IPS-15b (cell line): ENCODE results near the gene ZBTB25.

Source experiments
- H3K27me3 ChIP-seq: one replicate; pipeline ENCODE4 v1.6.1; 2013; ENCODE audit warnings: low read length; ENCODE audit not compliant: control insufficient read depth, insufficient read depth
- H3K36me3 ChIP-seq: one replicate; pipeline ENCODE4 v1.6.1; 2013; ENCODE audit warnings: low read length; ENCODE audit not compliant: control insufficient read depth, insufficient read depth
- H3K4me1 ChIP-seq: one replicate; pipeline ENCODE4 v1.6.1; 2013; ENCODE audit warnings: mild to moderate bottlenecking, low read length; ENCODE audit not compliant: control insufficient read depth, insufficient read depth
- H3K4me3 ChIP-seq: one replicate; pipeline ENCODE4 v1.5.1; 2013; ENCODE audit warnings: low read depth, low read length
- H3K9ac ChIP-seq: one replicate; pipeline ENCODE4 v1.6.1; 2013; ENCODE audit warnings: low read depth, mild to moderate bottlenecking, low read length
- H3K9me3 ChIP-seq: one replicate; pipeline ENCODE4 v1.6.1; 2013; ENCODE audit warnings: mild to moderate bottlenecking, low read length; ENCODE audit not compliant: control insufficient read depth, insufficient read depth

ZBTB25 gene

DNA sequence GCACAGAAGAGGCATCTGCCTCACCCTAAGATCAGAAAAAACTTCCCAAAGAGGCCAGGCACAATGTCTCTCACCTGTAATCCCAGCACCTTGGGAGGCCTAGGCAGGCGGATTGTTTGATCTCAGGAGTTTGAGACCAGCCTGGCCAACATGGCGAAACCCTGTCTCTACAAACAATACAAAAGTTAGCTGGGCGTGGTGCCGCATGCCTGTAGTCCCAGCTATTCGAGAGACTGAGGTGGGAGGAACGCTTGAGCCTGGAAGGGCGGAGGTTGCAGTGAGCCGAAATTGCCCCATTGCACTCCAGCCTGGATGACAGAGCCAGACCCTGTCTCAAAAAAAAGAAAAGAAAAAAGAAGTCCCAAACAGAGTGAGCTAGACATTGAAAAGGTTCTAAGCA lies 5.4 kb upstream of the ZBTB25 start:
- H3K4me3 ChIP-seq = no peak overlapping the region
- H3K27me3 ChIP-seq = no peaks in the 10 kb centered on the region
- H3K9ac ChIP-seq = no peak overlapping the region
- H3K9me3 ChIP-seq = no peaks in the 10 kb centered on the region
- H3K36me3 ChIP-seq = no peaks in the 10 kb centered on the region
- peaks cover 3% of the 10 kb centered on the region for H3K4me1 ChIP-seq

DNA sequence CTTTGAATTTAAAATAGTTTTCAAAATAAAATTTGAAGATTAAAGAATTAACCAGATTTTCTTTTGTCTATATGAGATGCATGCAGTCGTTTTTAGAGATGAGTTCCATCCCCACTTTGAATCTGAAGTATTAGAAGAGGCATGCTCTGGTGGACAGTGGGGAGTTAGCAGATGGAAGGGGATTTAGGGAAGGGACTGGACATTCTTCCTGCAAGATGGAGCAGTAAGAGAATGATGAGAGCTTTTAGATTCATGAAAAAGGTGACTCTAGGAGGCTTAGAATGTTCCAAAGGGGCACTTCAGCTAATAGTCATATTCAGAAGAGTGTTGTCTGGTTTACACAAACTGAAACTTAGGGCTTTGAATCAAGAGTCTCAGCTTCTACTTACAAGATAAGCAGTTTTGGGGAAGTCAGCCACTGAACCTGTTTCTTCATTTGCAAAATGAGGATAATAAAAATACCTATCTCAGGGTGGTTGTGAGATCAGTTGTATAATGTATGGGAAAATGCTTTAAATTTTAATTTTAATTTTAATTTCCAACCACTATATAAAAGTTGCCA lies 4.7 kb upstream of the ZBTB25 start:
- H3K36me3 ChIP-seq = no peaks in the 10 kb centered on the region
- no peak overlapping the region for H3K9ac ChIP-seq

DNA sequence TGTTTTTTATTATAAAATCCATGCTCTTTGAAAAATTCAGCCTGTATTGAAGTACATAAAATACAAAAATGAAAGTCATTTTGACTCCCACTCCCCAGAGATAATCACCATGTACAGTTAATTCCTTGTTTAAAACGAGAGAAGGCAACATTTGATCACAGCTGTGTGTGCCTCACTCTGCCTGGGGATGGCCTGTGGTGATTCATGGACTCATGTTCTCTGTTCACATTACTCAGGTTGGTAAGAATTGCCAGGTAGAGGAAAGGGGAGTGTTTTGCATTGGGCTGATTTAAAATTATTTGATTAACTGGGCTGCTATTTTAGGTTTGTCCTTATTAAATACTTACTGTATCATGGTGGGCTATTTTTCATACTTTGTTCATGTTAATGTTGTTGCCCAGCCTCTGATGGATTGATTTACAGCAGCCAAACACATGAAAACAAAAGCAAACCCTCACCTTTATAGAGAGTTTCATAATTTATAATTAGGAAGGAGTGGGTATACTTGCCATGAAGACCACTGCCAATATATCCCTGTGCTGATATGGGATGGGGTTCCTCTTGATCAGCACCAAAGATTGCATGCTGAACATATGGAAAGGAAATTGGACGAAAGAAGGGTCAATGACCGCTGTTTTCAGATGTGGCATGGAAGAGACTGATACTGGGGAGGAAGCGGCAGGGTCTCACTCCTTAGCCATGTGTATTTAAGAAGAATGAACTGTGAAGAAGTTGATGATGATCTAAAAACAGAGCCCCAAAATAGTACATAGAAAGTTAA lies 3.9 kb upstream of the ZBTB25 start:
- Histone ChIP-seq H3K36me3 (no peaks in the 10 kb centered on the region), H3K4me1 (peaks cover 3% of the 10 kb centered on the region), H3K9me3 (no peaks in the 10 kb centered on the region), H3K27me3 (no peaks in the 10 kb centered on the region), H3K4me3 (no peak overlapping the region), H3K9ac (no peak overlapping the region)

More for the DNA sequence above, 4.7 kb upstream of the ZBTB25 start:
- no peaks in the 10 kb centered on the region for H3K9me3 ChIP-seq
- H3K4me3 ChIP-seq = no peak overlapping the region
- no peaks in the 10 kb centered on the region for H3K27me3 ChIP-seq
- H3K4me1 ChIP-seq = peaks cover 3% of the 10 kb centered on the region

DNA sequence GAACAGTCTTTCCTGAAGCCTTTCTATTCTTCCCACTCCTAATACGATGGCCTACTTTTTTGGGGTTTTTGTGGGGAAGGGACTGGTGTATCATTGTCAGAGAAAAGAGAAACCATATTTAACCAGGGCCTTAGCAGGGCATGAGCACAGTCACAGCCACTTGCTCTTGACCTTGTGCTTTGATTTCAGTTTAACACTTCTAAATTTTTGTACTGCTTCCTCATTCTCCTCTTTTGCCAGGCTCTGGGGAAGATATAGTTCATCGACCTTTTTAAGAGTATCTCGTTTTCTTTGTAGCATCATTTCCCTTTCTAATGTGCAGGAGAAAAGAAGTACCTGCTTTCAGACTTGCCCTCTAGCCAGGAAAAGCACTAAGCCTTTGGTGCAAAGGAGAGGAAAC lies 3.1 kb upstream of the ZBTB25 start:
- Histone ChIP-seq H3K9me3 (no peaks in the 10 kb centered on the region), H3K36me3 (no peaks in the 10 kb centered on the region), H3K4me1 (peaks cover 6% of the 10 kb centered on the region), H3K27me3 (no peaks in the 10 kb centered on the region), H3K4me3 (no peak overlapping the region), H3K9ac (no peak overlapping the region)

DNA sequence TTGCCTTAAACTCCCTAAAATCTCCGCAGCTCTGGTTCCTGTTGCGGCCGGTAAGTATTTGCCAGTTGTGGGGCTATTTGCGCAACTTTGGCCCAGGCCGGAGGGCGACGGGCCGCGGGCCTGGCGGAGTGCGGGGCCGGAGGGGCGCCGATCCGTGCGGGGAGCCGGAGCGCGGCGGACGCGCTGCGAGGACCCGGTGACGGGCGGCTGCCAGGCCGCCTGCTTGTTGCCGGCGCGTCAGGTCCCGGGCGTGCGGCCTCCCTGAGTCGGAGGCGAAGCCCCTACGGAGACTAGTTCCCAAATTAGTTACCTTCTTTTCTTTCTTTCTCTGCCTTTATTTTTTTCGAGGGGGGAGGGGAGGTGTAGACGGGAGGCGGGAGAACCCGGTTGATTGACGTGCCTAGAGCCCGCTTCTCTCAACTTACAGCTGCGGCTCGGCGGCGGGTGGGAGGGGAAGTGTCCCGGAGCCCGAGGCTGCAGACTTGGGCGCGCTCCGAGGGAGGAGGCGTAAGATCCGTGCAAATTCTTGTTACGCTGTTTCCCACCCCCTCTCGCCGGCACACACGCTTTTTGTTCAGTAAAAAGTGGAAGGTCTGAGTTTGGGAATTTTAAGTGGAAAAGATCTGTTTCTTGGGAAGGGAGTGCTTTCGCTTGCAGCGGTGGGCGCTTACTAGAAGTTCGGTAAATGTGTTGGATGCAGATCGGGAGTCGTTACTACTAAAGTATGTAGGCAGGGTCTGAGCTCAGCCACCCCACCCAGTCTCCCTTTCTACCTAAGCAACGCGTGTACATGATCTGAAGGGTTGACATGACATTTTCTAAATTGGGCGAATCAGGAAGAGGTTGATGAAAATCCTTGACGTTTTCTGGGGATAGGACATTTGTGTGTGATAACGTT lies 1.5 kb upstream of the ZBTB25 start:
- no peaks in the 10 kb centered on the region for H3K27me3 ChIP-seq
- no peaks in the 10 kb centered on the region for H3K36me3 ChIP-seq
- H3K4me3 ChIP-seq = peak overlapping the region; percentile 74
- H3K4me1 ChIP-seq = peaks cover 10% of the 10 kb centered on the region
- H3K9ac ChIP-seq = peak overlapping the region; percentile 88
- no peaks in the 10 kb centered on the region for H3K9me3 ChIP-seq

DNA sequence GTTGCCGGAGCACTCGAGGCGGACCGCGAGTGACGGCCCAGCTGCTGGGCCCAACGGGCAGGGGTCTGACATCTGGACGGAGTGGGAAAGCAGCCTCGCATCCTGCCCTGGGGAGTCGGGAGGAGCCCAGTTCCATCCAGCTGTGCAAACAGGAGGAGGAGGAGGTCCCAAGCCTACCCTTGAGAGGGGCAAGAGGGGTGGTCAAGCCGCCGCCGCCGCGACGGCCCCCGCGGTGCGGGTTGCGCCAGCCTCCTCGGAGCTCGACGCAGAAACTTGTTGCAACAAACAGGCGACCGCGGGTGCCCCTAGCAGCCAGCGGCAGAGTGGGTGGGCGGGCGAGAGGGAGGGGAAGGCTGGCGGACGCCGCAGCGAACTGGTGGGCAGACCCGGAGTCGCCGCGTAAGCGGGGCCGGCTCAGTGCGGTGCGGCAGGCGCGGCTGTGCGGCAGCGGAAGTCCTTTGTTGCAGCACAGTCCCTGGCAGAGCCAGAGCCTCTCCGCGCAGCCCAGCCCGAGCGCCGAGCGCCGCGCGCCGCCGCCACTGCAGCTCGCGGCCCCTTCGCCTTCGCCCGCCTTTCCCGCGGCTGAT lies 765 bp upstream of the ZBTB25 start, which contains the start of gene ZBTB1:
TSS of gene ZBTB1 (plus strand) at position 461 of the 587 bp plus-strand sequence. CDS start 16,735 bp downstream, outside the sequence.
- H3K4me1 ChIP-seq = peaks cover 10% of the 10 kb centered on the region
- H3K4me3 ChIP-seq = peak within 1 kb of the TSS; percentile 74
- peak within 1 kb of the TSS; percentile 88 for H3K9ac ChIP-seq

DNA sequence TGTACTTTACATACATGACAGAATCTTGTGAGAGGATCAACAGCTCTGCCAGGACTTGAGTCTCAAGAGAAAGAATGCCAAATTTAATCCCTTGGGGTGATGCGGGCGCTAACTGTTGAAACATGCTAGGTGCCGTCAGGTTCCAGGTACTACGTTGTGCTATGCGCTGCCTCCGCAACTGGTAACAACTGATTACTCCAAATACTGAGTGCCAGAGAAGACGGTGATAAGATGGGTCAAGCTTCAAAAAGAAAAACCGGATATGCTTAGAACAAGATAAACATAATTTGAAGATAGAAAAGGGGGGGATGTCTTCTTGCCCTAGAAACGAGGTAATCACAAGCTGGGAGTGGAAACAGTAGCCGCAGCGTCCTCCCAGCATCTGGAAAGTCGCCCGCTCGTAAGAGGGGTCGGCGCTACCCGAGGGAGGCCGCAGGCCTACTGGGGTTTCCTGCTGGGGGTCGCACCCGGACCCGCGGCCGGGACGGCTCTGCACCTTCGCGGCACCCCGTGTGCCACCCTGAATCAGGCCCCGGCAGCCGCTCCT lies 678 bp downstream of the ZBTB25 start:
- Histone ChIP-seq H3K27me3 (no peaks in the 10 kb centered on the region), H3K4me3 (peak overlapping the region; percentile 74), H3K36me3 (no peaks in the 10 kb centered on the region), H3K9me3 (no peaks in the 10 kb centered on the region), H3K9ac (peak overlapping the region; percentile 88), H3K4me1 (peaks cover 7% of the 10 kb centered on the region)

More for the DNA sequence above, 765 bp upstream of the ZBTB25 start, which contains the start of gene ZBTB1:
- Histone ChIP-seq H3K36me3 (no peaks in the 10 kb centered on the region), H3K27me3 (no peaks in the 10 kb centered on the region), H3K9me3 (no peaks in the 10 kb centered on the region)

DNA sequence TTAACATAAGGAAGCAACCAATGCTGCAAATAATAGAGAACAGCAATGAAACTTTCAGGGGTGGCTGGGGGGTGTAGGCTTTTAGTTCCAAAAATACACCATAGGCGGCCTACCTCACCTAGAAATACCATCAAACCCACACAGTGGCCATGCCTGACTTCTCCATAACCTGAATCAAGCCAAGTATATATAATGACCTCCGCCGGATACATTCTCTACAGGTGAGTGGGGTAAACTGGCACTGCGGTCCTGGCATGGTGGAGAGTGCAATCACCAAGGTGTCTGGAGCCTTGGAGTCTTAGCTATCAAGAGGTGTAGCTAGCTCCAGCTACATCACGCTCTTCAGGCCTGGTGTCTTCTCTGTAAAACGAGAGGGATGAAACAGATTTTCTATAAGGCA lies 1.2 kb downstream of the ZBTB25 start:
- H3K36me3 ChIP-seq = no peaks in the 10 kb centered on the region
- no peaks in the 10 kb centered on the region for H3K27me3 ChIP-seq
- peak overlapping the region; percentile 74 for H3K4me3 ChIP-seq
- no peak overlapping the region for H3K9ac ChIP-seq
- H3K4me1 ChIP-seq = peaks cover 7% of the 10 kb centered on the region
- H3K9me3 ChIP-seq = no peaks in the 10 kb centered on the region

DNA sequence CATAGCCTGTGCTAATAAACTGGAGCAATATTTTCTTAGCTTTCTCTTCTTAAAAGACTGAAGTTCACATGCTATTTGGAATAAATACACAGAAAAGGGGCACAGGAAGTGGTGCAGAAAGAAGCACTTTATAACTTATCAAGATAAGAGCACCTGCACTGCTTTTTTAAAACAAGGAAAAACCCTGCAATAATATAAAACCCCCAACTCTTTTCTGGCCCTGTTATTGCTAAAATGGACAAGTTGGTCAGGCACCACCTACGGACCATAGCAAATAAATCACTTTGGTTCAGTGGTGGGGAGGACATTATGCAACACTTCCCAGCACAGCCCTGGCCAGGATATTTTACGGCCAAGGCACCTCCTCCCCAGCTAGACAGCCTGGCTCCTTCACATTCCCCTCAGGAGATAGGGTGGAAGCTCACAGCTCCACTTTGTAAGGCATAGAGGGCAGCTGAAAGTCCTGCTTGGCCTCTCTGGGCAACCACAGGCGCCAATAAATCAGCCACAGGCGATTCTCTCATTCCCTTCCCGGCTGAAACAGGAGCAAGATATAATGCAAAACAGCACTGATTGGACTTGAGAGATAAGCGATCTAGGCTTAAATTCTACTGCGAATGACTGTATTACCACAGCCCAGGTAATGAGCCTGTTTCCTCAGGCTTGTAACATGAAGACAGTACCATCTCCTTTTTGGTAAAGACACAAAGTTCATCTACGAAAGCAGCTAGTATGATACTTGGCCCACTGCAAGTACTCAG lies 2.0 kb downstream of the ZBTB25 start:
- no peaks in the 10 kb centered on the region for H3K36me3 ChIP-seq
- no peak overlapping the region for H3K4me3 ChIP-seq
- H3K4me1 ChIP-seq = peaks cover 7% of the 10 kb centered on the region
- no peaks in the 10 kb centered on the region for H3K9me3 ChIP-seq
- H3K27me3 ChIP-seq = no peaks in the 10 kb centered on the region
- no peak overlapping the region for H3K9ac ChIP-seq

DNA sequence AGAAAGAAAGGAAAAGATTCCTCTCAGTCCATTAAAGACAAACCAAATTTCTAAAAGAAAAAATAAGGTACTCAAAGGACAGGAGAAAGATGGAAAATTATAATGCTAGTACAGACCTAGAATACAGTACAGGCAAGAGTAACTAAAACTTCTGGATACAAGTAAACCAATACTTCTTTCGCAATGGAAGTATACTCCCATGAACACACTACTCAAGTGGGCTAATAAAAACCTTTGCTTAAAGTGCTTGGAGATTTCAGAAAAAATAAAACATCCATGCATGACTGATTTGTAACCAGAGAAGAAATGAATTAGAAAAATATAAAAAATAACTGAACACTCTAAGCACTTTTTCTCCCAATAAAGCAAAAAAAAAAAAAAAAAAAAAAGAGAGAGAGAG lies 3.5 kb downstream of the ZBTB25 start:
- Histone ChIP-seq H3K9me3 (no peaks in the 10 kb centered on the region), H3K4me3 (no peak overlapping the region), H3K36me3 (no peaks in the 10 kb centered on the region), H3K4me1 (peaks cover 7% of the 10 kb centered on the region), H3K27me3 (no peaks in the 10 kb centered on the region), H3K9ac (no peak overlapping the region)
